Adipocyte (in vitro differentiated cells): ENCODE measurements around the gene NUDT8.

Experiments used
- DNase-seq: peaks from one replicate; pipeline ENCODE4 v3.0.0-alpha.2; 2015; ENCODE audit warnings: low read depth
- H3K27me3 ChIP-seq: replicated peaks from 2 replicates; pipeline ENCODE4 v1.7.0; 2013; ENCODE audit warnings: mild to moderate bottlenecking, low read length, moderate library complexity; ENCODE audit not compliant: control insufficient read depth, insufficient read depth
- H3K36me3 ChIP-seq: 2 replicates; pipeline ENCODE4 v1.7.0; 2013; ENCODE audit warnings: low read length, mild to moderate bottlenecking, moderate library complexity; ENCODE audit not compliant: control insufficient read depth, insufficient read depth, severe bottlenecking
- H3K4me1 ChIP-seq: 2 replicates; pipeline ENCODE4 v1.7.0; 2013; ENCODE audit warnings: mild to moderate bottlenecking, low read length, moderate library complexity; ENCODE audit not compliant: control insufficient read depth, insufficient read depth
- H3K4me3 ChIP-seq: 2 replicates; pipeline ENCODE4 v1.7.0; 2013; ENCODE audit warnings: mild to moderate bottlenecking, low read length, moderate library complexity
- H3K9ac ChIP-seq: 2 replicates; pipeline ENCODE4 v1.7.0; 2013; ENCODE audit warnings: mild to moderate bottlenecking, low read length, moderate library complexity
- H3K9me3 ChIP-seq: 2 replicates; pipeline ENCODE4 v1.7.0; 2013; ENCODE audit warnings: mild to moderate bottlenecking, low read length, moderate library complexity; ENCODE audit not compliant: control insufficient read depth

The NUDT8 gene

GRCh38 chr11:67629386-67630227, at the start of gene NUDT8:
Gene NUDT8 (minus strand): TSS chr11:67629937. CDS start chr11:67629911, 26 bp downstream.
- Histone ChIP-seq H3K4me3 (peak within 1 kb of the TSS; percentile 87), H3K9ac (peak within 1 kb of the TSS; percentile 85), H3K27me3 (peaks cover 6% of the 10 kb centered on the region), H3K4me1 (peaks cover 9% of the 10 kb centered on the region), H3K36me3 (no peaks in the 10 kb centered on the region), H3K9me3 (no peaks in the 10 kb centered on the region)
- DNase-seq = peak; percentile 91

GRCh38 chr11:67675058-67675747, 45.5 kb upstream of the NUDT8 start:
- H3K4me1 ChIP-seq = no peaks in the 10 kb centered on the region
- no peak overlapping the region for H3K9ac ChIP-seq
- no peak for DNase-seq
- H3K36me3 ChIP-seq = no peaks in the 10 kb centered on the region
- peaks cover 27% of the 10 kb centered on the region for H3K27me3 ChIP-seq
- H3K9me3 ChIP-seq = peaks cover 17% of the 10 kb centered on the region
- H3K4me3 ChIP-seq = no peak overlapping the region

GRCh38 chr11:67674442-67674871, 44.7 kb upstream of the NUDT8 start, which contains the start of gene ALDH3B2:
Gene ALDH3B2 (minus strand): TSS chr11:67674623. CDS start chr11:67666935, 7,688 bp downstream.
- no peak for DNase-seq
- no peaks in the 10 kb centered on the region for H3K4me1 ChIP-seq
- peaks cover 27% of the 10 kb centered on the region for H3K27me3 ChIP-seq
- H3K36me3 ChIP-seq = no peaks in the 10 kb centered on the region
- peaks cover 17% of the 10 kb centered on the region for H3K9me3 ChIP-seq
- no peak within 1 kb of the TSS for H3K4me3 ChIP-seq
- H3K9ac ChIP-seq = no peak within 1 kb of the TSS

- H3K36me3 ChIP-seq = no peaks in the 10 kb centered on the region
- H3K9me3 ChIP-seq = peaks cover 17% of the 10 kb centered on the region
- H3K4me1 ChIP-seq = no peaks in the 10 kb centered on the region
- H3K9ac ChIP-seq = no peak overlapping the region
- DNase-seq = no peak
- H3K4me3 ChIP-seq = no peak overlapping the region
- peaks cover 28% of the 10 kb centered on the region for H3K27me3 ChIP-seq
These were observed 44.2 kb upstream of the NUDT8 start for GRCh38 chr11:67673902-67674301.

GRCh38 chr11:67673358-67673757, 43.6 kb upstream of the NUDT8 start:
- DNase-seq = no peak
- peaks cover 32% of the 10 kb centered on the region for H3K27me3 ChIP-seq
- H3K9me3 ChIP-seq = peaks cover 17% of the 10 kb centered on the region
- no peak overlapping the region for H3K9ac ChIP-seq
- no peaks in the 10 kb centered on the region for H3K36me3 ChIP-seq
- H3K4me1 ChIP-seq = no peaks in the 10 kb centered on the region
- no peak overlapping the region for H3K4me3 ChIP-seq

- peaks cover 6% of the 10 kb centered on the region for H3K9me3 ChIP-seq
- peaks cover 42% of the 10 kb centered on the region for H3K27me3 ChIP-seq
- H3K4me3 ChIP-seq = no peak overlapping the region
- no peaks in the 10 kb centered on the region for H3K4me1 ChIP-seq
- H3K9ac ChIP-seq = no peak overlapping the region
- no peak for DNase-seq
- H3K36me3 ChIP-seq = no peaks in the 10 kb centered on the region
These were observed 41.4 kb upstream of the NUDT8 start for GRCh38 chr11:67671211-67671520.

GRCh38 chr11:67670316-67671210, 40.8 kb upstream of the NUDT8 start:
- peaks cover 1% of the 10 kb centered on the region for H3K9me3 ChIP-seq
- peaks cover 42% of the 10 kb centered on the region for H3K27me3 ChIP-seq
- no peak overlapping the region for H3K9ac ChIP-seq
- H3K4me1 ChIP-seq = no peaks in the 10 kb centered on the region
- no peaks in the 10 kb centered on the region for H3K36me3 ChIP-seq
- DNase-seq = no peak
- H3K4me3 ChIP-seq = no peak overlapping the region

GRCh38 chr11:67668192-67668551, 38.4 kb upstream of the NUDT8 start:
- no peaks in the 10 kb centered on the region for H3K4me1 ChIP-seq
- no peak for DNase-seq
- no peaks in the 10 kb centered on the region for H3K36me3 ChIP-seq
- no peak overlapping the region for H3K4me3 ChIP-seq
- peaks cover 41% of the 10 kb centered on the region for H3K27me3 ChIP-seq
- H3K9me3 ChIP-seq = no peaks in the 10 kb centered on the region
- H3K9ac ChIP-seq = no peak overlapping the region

- H3K9me3 ChIP-seq = no peaks in the 10 kb centered on the region
- DNase-seq = no peak
- H3K27me3 ChIP-seq = peaks cover 44% of the 10 kb centered on the region
- H3K4me1 ChIP-seq = no peaks in the 10 kb centered on the region
- H3K9ac ChIP-seq = no peak overlapping the region
- H3K36me3 ChIP-seq = no peaks in the 10 kb centered on the region
- H3K4me3 ChIP-seq = no peak overlapping the region
These were observed 37.9 kb upstream of the NUDT8 start for GRCh38 chr11:67667490-67668191.

- Histone ChIP-seq H3K9me3 (no peaks in the 10 kb centered on the region), H3K27me3 (peaks cover 52% of the 10 kb centered on the region), H3K4me1 (no peaks in the 10 kb centered on the region), H3K9ac (no peak overlapping the region), H3K36me3 (no peaks in the 10 kb centered on the region), H3K4me3 (no peak overlapping the region)
- no peak for DNase-seq
These were observed 37.1 kb upstream of the NUDT8 start for GRCh38 chr11:67666676-67667489.
